GM19463 (cell line): ENCODE data around the gene CDH12.
"Not testable (repeated sequence)": the region's sequence is repeated elsewhere in the genome, so short reads cannot be mapped to it uniquely, and the experiment has no call there.

Experiments used
- ATAC-seq: cut with Tn5 transposase; IDR thresholded peaks from one replicate; pipeline ENCODE4 v1.9.1; 2021; ENCODE audit warnings: mild to moderate bottlenecking, moderate library complexity; ENCODE audit not compliant: unreplicated experiment

Gene CDH12

GRCh38 chr5:22187632-22188228 lies 665.4 kb downstream of the CDH12 start:
- ATAC-seq = not testable (repeated sequence)

- ATAC-seq = not testable (repeated sequence)
These were observed 683.9 kb downstream of the CDH12 start for GRCh38 chr5:22169226-22169625.

DNA sequence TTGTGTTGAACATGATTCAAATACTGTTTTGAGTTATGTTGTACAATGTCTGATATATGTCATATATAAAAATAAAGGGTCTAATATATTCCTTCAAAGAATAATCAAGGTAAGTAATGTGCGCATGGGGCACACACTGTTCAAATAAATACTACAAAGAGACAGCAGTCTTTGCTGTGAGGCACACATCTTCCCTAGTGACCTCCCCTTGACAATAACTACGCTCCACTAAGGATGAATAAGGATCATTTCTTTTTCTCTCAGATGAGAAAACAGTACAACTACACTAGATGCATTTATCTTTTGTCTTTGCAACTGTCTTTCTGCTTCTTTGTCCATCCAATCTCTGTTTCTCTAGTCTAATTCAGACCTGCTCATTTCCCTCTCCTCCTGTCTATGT lies 684.4 kb downstream of the CDH12 start:
- ATAC-seq = not testable (repeated sequence)

DNA sequence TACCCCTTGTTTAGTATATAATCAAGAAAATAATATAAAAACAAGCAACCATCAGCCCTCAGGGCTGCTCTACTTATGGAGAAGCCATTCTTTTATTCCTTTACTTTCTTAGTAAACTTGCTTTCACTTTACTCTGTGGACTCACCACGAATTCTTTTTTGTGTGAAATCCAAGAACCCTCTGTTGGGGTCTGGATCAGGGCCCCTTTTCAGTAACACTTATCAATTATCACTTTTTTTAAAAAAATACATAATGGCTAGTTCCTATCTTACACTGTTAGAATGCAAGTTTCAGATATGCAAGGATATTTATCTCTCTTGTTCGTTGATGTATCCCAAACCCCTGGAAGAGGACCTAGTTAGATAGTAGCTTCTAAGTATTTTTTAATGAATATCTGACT lies 687.2 kb downstream of the CDH12 start:
- not testable (repeated sequence) for ATAC-seq

- ATAC-seq = not testable (repeated sequence)
These were observed 688.0 kb downstream of the CDH12 start for GRCh38 chr5:22164910-22165748.

- ATAC-seq = not testable (repeated sequence)
These were observed 696.2 kb downstream of the CDH12 start for GRCh38 chr5:22156953-22157352.

DNA sequence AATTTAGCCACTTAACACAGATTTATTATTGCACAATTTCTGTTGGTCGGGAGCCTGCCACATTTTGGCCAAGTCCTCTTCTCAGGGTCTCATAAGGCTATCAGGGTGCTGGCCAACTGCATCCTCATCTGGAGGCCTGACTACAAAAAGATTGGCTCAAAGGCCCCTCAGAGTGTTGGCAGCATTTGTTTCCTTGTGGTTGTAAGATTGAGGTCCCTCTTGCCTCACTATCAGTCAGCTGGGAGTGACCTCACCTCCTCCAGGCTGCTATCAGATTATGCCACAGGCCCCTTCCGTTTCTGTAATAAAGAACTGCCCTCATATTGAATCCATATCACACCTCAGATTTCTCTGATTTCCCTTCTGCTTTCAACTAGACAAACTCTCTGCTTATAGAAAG lies 698.4 kb downstream of the CDH12 start:
- not testable (repeated sequence) for ATAC-seq

GRCh38 chr5:22151801-22152200 lies 701.3 kb downstream of the CDH12 start:
- ATAC-seq = not testable (repeated sequence)

- not testable (repeated sequence) for ATAC-seq
These were observed 712.7 kb downstream of the CDH12 start for GRCh38 chr5:22140418-22140817.

DNA sequence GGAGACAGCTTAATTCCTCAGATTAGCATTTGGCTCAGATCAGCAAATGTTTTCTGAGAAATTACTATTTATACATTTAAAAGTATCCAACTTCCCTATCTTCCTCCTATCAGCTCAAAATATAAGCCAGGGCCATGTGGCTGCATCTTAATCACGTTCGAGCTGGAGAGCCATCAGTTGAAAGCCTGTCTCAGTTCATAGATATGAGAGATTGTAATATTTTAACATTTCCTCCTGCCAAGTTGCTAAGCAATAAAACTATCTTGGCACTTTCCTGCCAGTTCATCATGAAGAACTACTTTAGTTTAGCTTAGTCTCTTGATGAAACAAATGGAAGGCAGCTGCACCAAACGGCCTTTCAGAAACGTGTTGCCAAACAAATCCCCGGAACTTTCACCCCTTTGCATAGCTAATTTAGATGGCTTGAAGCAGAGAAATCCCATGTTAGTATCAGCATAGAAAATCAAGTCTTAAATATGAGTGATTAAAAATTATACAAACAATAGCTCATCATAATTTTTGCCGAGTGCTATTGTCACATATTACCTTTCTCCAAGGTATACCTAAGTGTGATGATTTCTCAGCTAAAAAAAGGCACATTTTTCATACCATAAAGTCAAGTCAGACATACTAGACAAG lies 713.4 kb downstream of the CDH12 start:
- not testable (repeated sequence) for ATAC-seq

- ATAC-seq = no peak
These were observed 741.8 kb downstream of the CDH12 start for GRCh38 chr5:22111320-22111719.

DNA sequence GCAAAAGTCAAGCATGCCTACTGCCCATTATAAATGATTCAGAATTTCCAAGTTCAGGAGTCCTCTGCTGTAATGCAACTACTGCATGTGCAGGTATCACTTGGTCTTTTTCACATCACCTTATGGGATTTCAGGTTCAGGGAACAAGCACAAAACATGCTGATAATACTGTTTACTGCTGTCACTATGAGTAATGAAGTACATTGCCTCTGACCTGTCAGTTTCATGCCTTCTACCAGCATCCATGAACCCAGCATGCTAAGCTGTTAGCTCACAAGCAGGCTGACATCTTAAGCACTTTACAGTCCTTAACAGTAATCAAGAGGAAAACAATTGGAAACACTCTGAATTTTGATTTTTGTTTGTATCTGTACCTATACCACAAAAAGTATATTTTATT lies 743.8 kb downstream of the CDH12 start:
- no peak for ATAC-seq

DNA sequence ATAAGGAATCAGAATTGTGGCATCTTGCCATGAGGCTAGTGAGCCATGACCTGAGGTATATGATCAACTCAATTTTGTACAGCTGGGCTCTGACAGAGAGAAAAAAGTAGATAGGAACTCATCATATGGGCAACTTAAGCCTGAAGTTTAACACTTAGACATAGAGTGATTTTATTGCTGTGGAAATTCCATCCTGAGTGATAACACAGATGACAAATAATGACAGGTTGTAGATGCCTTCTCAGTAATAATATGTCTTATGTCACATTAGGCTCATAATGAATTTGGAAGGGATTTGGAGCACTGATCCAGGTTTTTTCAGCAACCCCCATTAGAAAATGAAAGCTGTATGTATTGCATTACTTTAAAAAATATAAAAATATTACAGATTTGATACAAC lies 744.6 kb downstream of the CDH12 start:
- no peak for ATAC-seq

GRCh38 chr5:22102823-22103359 lies 750.3 kb downstream of the CDH12 start:
- ATAC-seq = no peak

DNA sequence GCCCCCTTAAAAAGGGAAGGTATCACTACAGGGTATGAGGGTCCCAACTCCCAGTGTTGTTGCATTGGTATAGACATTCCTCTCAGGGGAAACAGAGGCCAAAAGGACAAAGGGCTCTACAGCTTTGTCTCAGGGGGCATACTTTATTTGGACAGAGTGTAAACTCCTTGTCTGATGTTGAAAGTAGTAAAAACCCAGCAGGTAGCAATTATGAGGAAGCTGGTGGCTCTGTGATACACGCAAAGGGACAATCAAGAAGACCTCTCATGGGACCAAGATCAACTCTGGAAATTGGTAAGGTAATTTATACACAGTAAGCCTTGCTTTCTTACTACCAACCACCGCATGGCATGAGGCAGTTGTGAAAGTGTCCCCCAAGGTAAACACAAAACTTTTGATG lies 764.6 kb downstream of the CDH12 start:
- ATAC-seq = no peak

- no peak for ATAC-seq
These were observed 773.6 kb downstream of the CDH12 start for GRCh38 chr5:22079566-22079965.

GRCh38 chr5:22079002-22079401 lies 774.1 kb downstream of the CDH12 start:
- no peak for ATAC-seq

DNA sequence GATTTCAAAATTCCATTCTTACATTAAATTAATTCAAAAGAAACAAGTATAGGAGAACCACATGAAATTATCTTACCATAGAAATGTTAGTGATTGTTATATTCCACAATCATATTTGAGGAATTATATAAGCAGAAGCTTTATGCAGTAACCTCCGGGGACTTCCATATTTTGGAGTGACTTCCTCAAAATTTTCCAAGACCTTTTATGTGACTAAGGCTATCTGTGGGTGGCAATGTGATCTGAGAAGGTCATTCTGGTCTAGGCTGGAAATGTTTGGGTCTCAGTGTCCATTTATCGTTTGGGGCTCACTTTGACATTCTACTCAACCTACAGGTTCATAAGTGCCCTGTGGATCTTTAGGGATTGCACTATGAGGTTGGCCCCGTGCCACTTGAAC lies 776.6 kb downstream of the CDH12 start:
- ATAC-seq = no peak

DNA sequence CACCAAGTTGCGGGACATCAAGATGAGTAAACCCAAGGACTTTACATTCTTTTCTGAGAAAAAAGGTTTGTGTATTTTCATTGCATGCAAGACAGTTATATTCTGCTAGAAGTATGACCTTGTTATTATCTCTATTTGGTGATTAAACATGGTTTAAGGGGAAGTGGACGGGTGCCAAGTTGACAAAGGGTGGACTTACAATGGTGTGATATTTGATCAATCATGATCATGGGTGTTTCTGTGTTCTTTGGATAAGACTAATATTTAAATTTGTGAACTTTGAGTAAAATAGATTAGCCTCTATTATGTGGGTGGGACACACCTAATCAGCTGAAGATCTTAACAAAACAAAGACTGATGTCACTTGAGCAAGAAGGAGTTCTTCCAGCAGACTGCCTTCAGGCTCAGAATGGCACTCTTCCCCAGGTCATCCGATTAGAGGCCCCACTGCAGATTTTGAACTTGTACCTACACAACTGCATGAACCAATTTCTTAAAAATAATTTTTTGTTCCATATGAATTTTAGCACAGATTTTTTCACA lies 782.9 kb downstream of the CDH12 start:
- no peak for ATAC-seq

DNA sequence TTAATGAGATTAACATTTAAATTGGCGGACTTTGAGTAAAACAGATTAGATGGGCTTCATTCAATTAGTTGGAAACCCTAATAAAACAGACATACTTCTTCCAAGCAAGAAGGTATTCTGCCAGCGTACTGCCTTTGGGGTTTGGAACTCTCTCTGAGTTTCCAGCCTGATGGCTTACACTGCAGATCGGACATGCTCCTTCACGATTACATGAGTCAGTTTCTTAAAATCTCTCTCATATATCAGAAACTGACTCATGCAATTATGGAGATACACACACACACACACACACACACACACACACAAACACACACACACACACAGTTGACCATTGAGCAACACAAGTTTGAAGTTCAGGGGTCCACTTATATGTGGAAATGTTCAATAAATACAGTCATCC lies 789.4 kb downstream of the CDH12 start:
- ATAC-seq = no peak

GRCh38 chr5:22058620-22059019 lies 794.5 kb downstream of the CDH12 start:
- no peak for ATAC-seq
